GM12878 (cell line): ENCODE data around the gene ANKRD23. TPM values are rescaled to one million over a fixed set of nuclear protein-coding genes. Genes with fewer than 3 reads are reported as not detected.

ENCODE experiments used
- ATAC-seq: fragments of 200-7000 bp; cut with Tn5 transposase; 3 replicates; pipeline ENCODE4 v1.9.1; 2020; ENCODE audit warnings: mild to moderate bottlenecking, moderate library complexity
- BruUV-seq: library from RNA; stranded (reverse); fragments of 400-500 nt; replicated peaks from 2 replicates; lab custom pipeline; 2021; lab: Mats Ljungman, UMichigan
- CTCF ChIA-PET: fragments of 300-600 bp; sonication (Branson Sonifier 250); formaldehyde crosslinking; extraction: SDS; loops from one replicate; lab custom pipeline; 2021; ENCODE audit warnings: inconsistent platforms; lab: Yijun Ruan, JAX
- POLR2A ChIA-PET: fragments of 350-600 bp; formaldehyde crosslinking; extraction: SDS; loops from one replicate; lab custom pipeline; 2021; ENCODE audit warnings: inconsistent platforms; lab: Charles Lee
- RAD21 ChIA-PET: fragments of 300-600 bp; sonication (Branson Sonifier 250); formaldehyde crosslinking; loops from one replicate; lab custom pipeline; 2023; ENCODE audit warnings: antibody characterized with exemption; ENCODE audit not compliant: unreplicated experiment; lab: Charles Lee
- SMC1A ChIA-PET: fragments of 300-600 bp; sonication (Branson Sonifier 250); formaldehyde crosslinking; loops from one replicate; lab custom pipeline; 2023; ENCODE audit not compliant: unreplicated experiment, uncharacterized antibody; lab: Charles Lee
- DNase-seq: peaks from one replicate; pipeline ENCODE4 v3.0.0-alpha.2; 2011; ENCODE audit warnings: low read depth, low spot score
- FAIRE-seq: peaks from 3 replicates; lab custom pipeline; 2011; peaks lifted over from hg19 to GRCh38; lab: Jason Lieb, UNC
- H2AFZ ChIP-seq: 2 replicates; pipeline ENCODE4 v1.6.0; 2011; ENCODE audit warnings: low read depth, low read length, control low read depth; ENCODE audit not compliant: control insufficient read depth
- H3K27ac ChIP-seq: 2 replicates; pipeline ENCODE4 v1.5.1; 2011; ENCODE audit warnings: control low read depth; ENCODE audit not compliant: control insufficient read depth, insufficient read depth
- H3K27me3 ChIP-seq, 2 experiments: replicated peaks in 1 of 2; 2 replicates each; pipeline versions ENCODE4 v1.6.0 to v1.6.1; 2011; ENCODE audit warnings: low read length in 1 of 2; ENCODE audit not compliant: control insufficient read depth in 2 of 2, insufficient read depth in 2 of 2
- H3K36me3 ChIP-seq, 2 experiments: 2 replicates each; pipeline ENCODE4 v1.5.1; 2011; ENCODE audit warnings: low read length in 1 of 2; ENCODE audit not compliant: control insufficient read depth in 2 of 2, insufficient read depth in 2 of 2
- H3K4me1 ChIP-seq: 2 replicates; pipeline ENCODE4 v1.6.1; 2011; ENCODE audit warnings: mild to moderate bottlenecking, low read length, moderate library complexity, mixed read lengths; ENCODE audit not compliant: control insufficient read depth, insufficient read depth
- H3K4me2 ChIP-seq: 2 replicates; pipeline ENCODE4 v1.6.0; 2011; ENCODE audit warnings: control low read depth; ENCODE audit not compliant: control insufficient read depth, insufficient read depth
- H3K4me3 ChIP-seq: fragments of 200-600 bp; sonication (generic); 2 replicates; pipeline ENCODE4 v1.5.1; 2016
- H3K79me2 ChIP-seq: 2 replicates; pipeline ENCODE4 v1.6.0; 2011; ENCODE audit warnings: low read length; ENCODE audit not compliant: control insufficient read depth, insufficient read depth
- H3K9ac ChIP-seq: 2 replicates; pipeline ENCODE4 v1.8.0; 2011; ENCODE audit warnings: low read length, control low read depth, mixed read lengths; ENCODE audit not compliant: control insufficient read depth, insufficient read depth
- H3K9me3 ChIP-seq: replicated peaks from 3 replicates; pipeline ENCODE4 v1.5.1; 2011; ENCODE audit warnings: mild to moderate bottlenecking, low read length; ENCODE audit not compliant: control insufficient read depth, insufficient read depth
- H4K20me1 ChIP-seq: 2 replicates; pipeline ENCODE4 v1.6.0; 2011; ENCODE audit not compliant: control insufficient read depth, insufficient read depth
- ASH2L ChIP-seq: fragments of 300-600, 200-600 bp; sonication (generic); IDR thresholded peaks from 2 replicates; pipeline ENCODE4 v1.6.1; 2017; ENCODE audit warnings: low read depth, mild to moderate bottlenecking, borderline replicate concordance
- ATF7 ChIP-seq: fragments of 450-650 bp; IDR thresholded peaks from 2 replicates; pipeline ENCODE4 v1.6.1; 2016; ENCODE audit warnings: low read depth, mild to moderate bottlenecking
- CHD1 ChIP-seq: IDR thresholded peaks from 2 replicates; pipeline ENCODE4 v1.6.1; 2012; ENCODE audit warnings: low read depth, low read length, improper control_type of control experiment
- CREB1 ChIP-seq: IDR thresholded peaks from 2 replicates; pipeline ENCODE4 v1.6.1; 2012; ENCODE audit warnings: low read depth, mild to moderate bottlenecking, inconsistent platforms
- DPF2 ChIP-seq: fragments of 450-650 bp; IDR thresholded peaks from 2 replicates; pipeline ENCODE4 v1.6.1; 2017; ENCODE audit warnings: mild to moderate bottlenecking
- HCFC1 ChIP-seq: fragments of 150-350 bp; IDR thresholded peaks from 2 replicates; pipeline ENCODE4 v1.6.1; 2014; ENCODE audit warnings: low read length
- STAT3 ChIP-seq: IDR thresholded peaks from 2 replicates; pipeline ENCODE4 v1.6.1; 2011; ENCODE audit warnings: low read depth, low read length, improper control_type of control experiment
- ZNF217 ChIP-seq: fragments of 450-650 bp; IDR thresholded peaks from 2 replicates; pipeline ENCODE4 v1.6.1; 2017; ENCODE audit warnings: antibody characterized with exemption, mild to moderate bottlenecking
- WGBS: methylation state at CpG from one replicate; pipeline ENCODE4 v1.1.6; 2016; ENCODE audit warnings: low lambda C conversion rate; ENCODE audit not compliant: insufficient replicate concordance, insufficient coverage; ENCODE audit errors: missing lambda C conversion rate; 5-methylcytosine and 5-hydroxymethylcytosine counted together
- in situ Hi-C: fragments of 300-500 bp; cut with MboI; formaldehyde crosslinking; loops from 9 replicates; pipeline ENCODE4 v1.14.3; 2018; ENCODE audit warnings: mixed read lengths
- intact Hi-C: fragments of 100-400 bp; cut with micrococcal nuclease; formaldehyde crosslinking; loops from one replicate; pipeline ENCODE4 v1.14.2; 2022; ENCODE audit not compliant: unreplicated experiment
- polyA plus RNA-seq, 11 experiments: library from polyadenylated mRNA; depleted of rRNA in 4 of 11; unstranded in 6 of 11; stranded (reverse) in 5 of 11; fragments of >200 nt; fragmentation: Nextera tagmentation in 4 of 11; fragmentation: Illumina TruSeq in 1 of 11; extraction: Ambion mirVana in 4 of 11; extraction: Trizol in 1 of 11; gene quantifications; 1 replicate in 1 of 11; 2 replicates in 10 of 11; pipeline versions ENCODE4 v1.2.1 to v1.2.3, GENCODE V29; 2011 to 2016; ENCODE audit warnings: inconsistent platforms in 2 of 11, missing spikeins in 2 of 11, low read depth in 1 of 11
- total RNA-seq, 4 experiments: library from RNA; depleted of rRNA in 3 of 4; stranded (reverse); fragments of >200 nt in 3 of 4; fragmentation: Illumina TruSeq in 1 of 4; extraction: Trizol in 1 of 4; gene quantifications; 2 replicates each; pipeline versions ENCODE4 v1.2.1 to v1.2.3, GENCODE V29; 2013 to 2021
- TF ChIP-seq, protein P1 (sequence below): fragments of 450-650 bp; IDR thresholded peaks from 2 replicates; pipeline ENCODE4 v1.6.1; 2016; ENCODE audit warnings: mild to moderate bottlenecking, moderate library complexity, borderline replicate concordance
- TF ChIP-seq, protein P2 (sequence below): IDR thresholded peaks from 2 replicates; pipeline ENCODE4 v1.6.1; 2011; ENCODE audit warnings: low read depth, low read length, improper control_type of control experiment, borderline replicate concordance

The ANKRD23 gene
- total and polyA plus RNA-seq, 10 of the 15 experiments (the other 5 are each of a cell fraction or from before 2014, with no cell fraction given) = 0.34 to 5.3 (median 2.7) TPM

DNA sequence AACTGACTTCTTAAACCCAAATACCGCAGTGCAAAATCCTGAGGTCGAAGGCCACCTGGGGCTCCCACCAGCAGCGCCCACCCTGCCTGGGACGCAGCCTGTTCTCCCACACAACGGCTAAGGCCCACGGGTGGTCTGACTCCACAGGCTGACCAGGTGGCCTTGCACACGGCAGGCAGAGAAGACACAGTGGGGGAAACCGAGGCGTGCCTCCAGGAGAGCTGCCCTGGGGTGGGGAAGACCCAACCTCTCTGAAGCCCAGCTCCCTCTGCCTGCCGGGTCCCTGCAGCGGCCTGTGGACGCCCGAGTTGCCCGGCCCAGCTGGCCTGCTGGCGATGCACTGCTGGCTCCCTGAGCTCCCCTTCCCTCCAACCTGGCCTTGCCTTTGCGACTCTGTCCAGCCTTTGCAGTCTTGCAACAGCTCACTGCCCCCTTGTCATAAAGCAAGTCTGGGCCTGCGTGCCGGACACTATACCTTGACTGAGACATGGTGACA lies 35.8 kb upstream of the ANKRD23 start (continued):
- TF ChIP-seq, protein P1, sequence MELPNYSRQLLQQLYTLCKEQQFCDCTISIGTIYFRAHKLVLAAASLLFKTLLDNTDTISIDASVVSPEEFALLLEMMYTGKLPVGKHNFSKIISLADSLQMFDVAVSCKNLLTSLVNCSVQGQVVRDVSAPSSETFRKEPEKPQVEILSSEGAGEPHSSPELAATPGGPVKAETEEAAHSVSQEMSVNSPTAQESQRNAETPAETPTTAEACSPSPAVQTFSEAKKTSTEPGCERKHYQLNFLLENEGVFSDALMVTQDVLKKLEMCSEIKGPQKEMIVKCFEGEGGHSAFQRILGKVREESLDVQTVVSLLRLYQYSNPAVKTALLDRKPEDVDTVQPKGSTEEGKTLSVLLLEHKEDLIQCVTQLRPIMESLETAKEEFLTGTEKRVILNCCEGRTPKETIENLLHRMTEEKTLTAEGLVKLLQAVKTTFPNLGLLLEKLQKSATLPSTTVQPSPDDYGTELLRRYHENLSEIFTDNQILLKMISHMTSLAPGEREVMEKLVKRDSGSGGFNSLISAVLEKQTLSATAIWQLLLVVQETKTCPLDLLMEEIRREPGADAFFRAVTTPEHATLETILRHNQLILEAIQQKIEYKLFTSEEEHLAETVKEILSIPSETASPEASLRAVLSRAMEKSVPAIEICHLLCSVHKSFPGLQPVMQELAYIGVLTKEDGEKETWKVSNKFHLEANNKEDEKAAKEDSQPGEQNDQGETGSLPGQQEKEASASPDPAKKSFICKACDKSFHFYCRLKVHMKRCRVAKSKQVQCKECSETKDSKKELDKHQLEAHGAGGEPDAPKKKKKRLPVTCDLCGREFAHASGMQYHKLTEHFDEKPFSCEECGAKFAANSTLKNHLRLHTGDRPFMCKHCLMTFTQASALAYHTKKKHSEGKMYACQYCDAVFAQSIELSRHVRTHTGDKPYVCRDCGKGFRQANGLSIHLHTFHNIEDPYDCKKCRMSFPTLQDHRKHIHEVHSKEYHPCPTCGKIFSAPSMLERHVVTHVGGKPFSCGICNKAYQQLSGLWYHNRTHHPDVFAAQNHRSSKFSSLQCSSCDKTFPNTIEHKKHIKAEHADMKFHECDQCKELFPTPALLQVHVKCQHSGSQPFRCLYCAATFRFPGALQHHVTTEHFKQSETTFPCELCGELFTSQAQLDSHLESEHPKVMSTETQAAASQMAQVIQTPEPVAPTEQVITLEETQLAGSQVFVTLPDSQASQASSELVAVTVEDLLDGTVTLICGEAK = no peak
- TF ChIP-seq ASH2L = no peak
- TF ChIP-seq HCFC1 = no peak
- TF ChIP-seq ZNF217 = no peak

DNA sequence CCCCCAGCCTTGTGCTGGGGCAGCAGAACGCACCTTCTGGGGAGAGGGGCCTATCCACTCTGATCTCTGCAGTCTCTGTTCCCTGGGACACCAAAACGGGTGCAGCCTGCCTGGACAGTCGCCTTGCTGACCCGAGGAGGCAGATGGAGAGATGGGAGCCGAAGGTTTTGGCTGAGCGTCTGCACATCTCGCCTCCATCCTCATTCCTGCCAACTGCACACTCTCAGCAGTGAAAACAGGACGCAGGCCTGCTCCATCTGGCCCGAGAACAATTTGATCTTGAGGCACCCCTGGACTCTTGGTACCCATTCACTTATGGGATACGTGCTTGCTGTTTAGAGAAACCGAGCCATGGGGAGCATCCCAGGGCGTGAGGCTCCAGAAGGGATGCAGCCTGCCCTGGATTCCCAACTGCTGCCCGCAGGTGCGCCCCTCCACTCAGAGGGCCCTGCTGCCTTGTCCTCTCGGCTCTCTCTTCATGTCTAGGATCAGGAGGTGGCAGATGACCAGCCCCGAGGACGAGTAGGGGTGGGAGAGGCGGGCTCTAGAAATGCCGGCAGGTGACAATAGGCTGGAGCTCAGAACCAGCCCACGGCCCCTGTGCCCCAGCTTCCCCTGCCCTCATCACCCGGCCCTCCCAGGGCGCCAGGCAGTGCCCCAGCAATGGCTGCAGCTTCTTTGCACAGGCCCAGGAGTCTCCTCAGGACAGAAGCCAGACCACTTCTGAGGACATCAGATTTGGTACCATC lies 35.1 kb upstream of the ANKRD23 start:
- BruUV-seq = no TSS peak
- intact Hi-C loops = no loop called here
- no peak for ATAC-seq
- ChIA-PET POLR2A (no interaction called here), CTCF (interaction anchor here (0.6 to 1.1 kb wide), 2 partner anchors 14 to 21 kb away, joined by 3 to 5 read pairs; partner anchors contain the start of gene ANKRD39), SMC1A (no interaction called here), RAD21 (interaction anchor here (2.4 kb wide), 1 partner anchor 21 kb away, joined by 7 read pairs; the partner anchor contains the start of gene ANKRD39)
- in situ Hi-C loops = no loop called here
- Histone ChIP-seq H3K4me2 (no peak overlapping the region), H3K9me3 (no peaks in the 10 kb centered on the region), H3K27me3 (no peaks in the 10 kb centered on the region), H4K20me1 (no peaks in the 10 kb centered on the region), H2AFZ (no peak overlapping the region), H3K4me1 (peaks cover 19% of the 10 kb centered on the region), H3K79me2 (no peaks in the 10 kb centered on the region), H3K36me3 (no peaks in the 10 kb centered on the region), H3K27ac (no peak overlapping the region), H3K4me3 (no peak overlapping the region), H3K9ac (no peak overlapping the region)
- TF ChIP-seq CHD1 (no peak), ATF7 (no peak), CREB1 (no peak), STAT3 (no peak), DPF2 (no peak)
- TF ChIP-seq, protein P2, sequence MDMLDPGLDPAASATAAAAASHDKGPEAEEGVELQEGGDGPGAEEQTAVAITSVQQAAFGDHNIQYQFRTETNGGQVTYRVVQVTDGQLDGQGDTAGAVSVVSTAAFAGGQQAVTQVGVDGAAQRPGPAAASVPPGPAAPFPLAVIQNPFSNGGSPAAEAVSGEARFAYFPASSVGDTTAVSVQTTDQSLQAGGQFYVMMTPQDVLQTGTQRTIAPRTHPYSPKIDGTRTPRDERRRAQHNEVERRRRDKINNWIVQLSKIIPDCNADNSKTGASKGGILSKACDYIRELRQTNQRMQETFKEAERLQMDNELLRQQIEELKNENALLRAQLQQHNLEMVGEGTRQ = no peak
- no peak for FAIRE-seq
- WGBS = 63% methylated on average over 22 of the region's 22 CpGs
- no peak for DNase-seq
